Smooth muscle cell (in vitro differentiated cells): ENCODE data around the gene HMGN1. TPM values are rescaled to one million over a fixed set of nuclear protein-coding genes. Genes with fewer than 3 reads are reported as not detected.

Experiments
- DNase-seq: peaks from one replicate; lab custom pipeline; 2025; ENCODE audit not compliant: unreplicated experiment; lab: John Stamatoyannopoulos, UW
- H2AFZ ChIP-seq: fragments of 200-600 bp; sonication (generic); 2 replicates; pipeline ENCODE4 v1.6.0; 2016; ENCODE audit warnings: antibody characterized with exemption, low read depth, mild to moderate bottlenecking
- H3F3A ChIP-seq: fragments of 200-600 bp; sonication (generic); 2 replicates; pipeline ENCODE4 v1.6.0; 2017; ENCODE audit warnings: antibody characterized with exemption, low read depth
- H3K27ac ChIP-seq: fragments of 200-600 bp; sonication (generic); 2 replicates; pipeline ENCODE4 v1.5.1; 2016; ENCODE audit warnings: low read depth, mild to moderate bottlenecking
- H3K27me3 ChIP-seq: fragments of 200-600 bp; sonication (generic); 2 replicates; pipeline ENCODE4 v1.6.1; 2016; ENCODE audit warnings: low read depth, mild to moderate bottlenecking
- H3K36me3 ChIP-seq: fragments of 200-600 bp; sonication (generic); 2 replicates; pipeline ENCODE4 v1.5.1; 2016; ENCODE audit warnings: low read depth
- H3K4me1 ChIP-seq: fragments of 200-600 bp; sonication (generic); 2 replicates; pipeline ENCODE4 v1.5.1; 2016; ENCODE audit warnings: low read depth
- H3K4me2 ChIP-seq: fragments of 200-600 bp; sonication (generic); 2 replicates; pipeline ENCODE4 v1.6.0; 2016; ENCODE audit warnings: mild to moderate bottlenecking
- H3K4me3 ChIP-seq: fragments of 200-600 bp; sonication (generic); 2 replicates; pipeline ENCODE4 v1.5.1; 2016; ENCODE audit warnings: mild to moderate bottlenecking
- H3K79me2 ChIP-seq: fragments of 200-600 bp; sonication (generic); 2 replicates; pipeline ENCODE4 v1.6.0; 2016; ENCODE audit warnings: low read depth, mild to moderate bottlenecking
- H3K9ac ChIP-seq: fragments of 200-600 bp; sonication (generic); 2 replicates; pipeline ENCODE4 v1.6.0; 2016; ENCODE audit warnings: low read depth
- H3K9me3 ChIP-seq: fragments of 200-600 bp; sonication (generic); replicated peaks from 2 replicates; pipeline ENCODE4 v1.5.1; 2016; ENCODE audit warnings: low read depth
- H4K20me1 ChIP-seq: fragments of 200-600 bp; sonication (generic); 2 replicates; pipeline ENCODE4 v1.6.0; 2016; ENCODE audit warnings: low read depth
- WGBS: methylation state at CpG from one replicate; pipeline ENCODE4 v1.1.7; 2016; ENCODE audit warnings: low lambda C conversion rate; 5-methylcytosine and 5-hydroxymethylcytosine counted together
- polyA plus RNA-seq: library from polyadenylated mRNA; unstranded; fragments of >200 nt; fragmentation: Nextera tagmentation; extraction: Ambion mirVana; gene quantifications from 2 replicates; pipeline ENCODE4 v1.2.1, GENCODE V29; 2016
- total RNA-seq: library from RNA; depleted of rRNA; stranded (reverse); fragments of >200 nt; gene quantifications from 2 replicates; pipeline ENCODE4 v1.2.3, GENCODE V29; 2014
- TF ChIP-seq, protein P1 (sequence below): fragments of 200-600 bp; sonication (generic); IDR thresholded peaks from 2 replicates; pipeline ENCODE4 v1.5.1; 2017; ENCODE audit warnings: borderline replicate concordance, mild to moderate bottlenecking, antibody characterized with exemption; ENCODE audit not compliant: insufficient read depth, poor library complexity, severe bottlenecking

The HMGN1 gene
- total and polyA plus RNA-seq, 2 experiments from 2014 or later = 396 to 427 TPM

DNA sequence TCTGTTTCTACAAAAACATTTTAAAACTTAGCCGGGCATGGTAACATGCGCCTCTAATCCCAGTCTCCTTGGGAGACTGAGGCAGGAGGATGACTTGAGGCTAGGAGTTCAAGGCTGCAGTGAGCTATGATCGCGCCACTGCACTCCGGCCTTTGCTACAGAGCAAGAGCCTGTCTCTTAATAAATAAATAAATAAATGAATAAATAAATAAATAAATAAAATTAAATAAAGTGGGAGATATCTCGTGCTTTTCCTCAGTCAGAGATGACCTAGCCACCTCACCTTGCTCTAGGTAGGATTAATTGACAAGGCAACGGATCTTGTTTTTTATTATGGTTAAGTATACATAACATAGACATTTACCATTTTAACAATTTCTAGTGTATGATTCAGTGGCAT, 21.2 kb downstream of the HMGN1 start:
- Histone ChIP-seq H4K20me1 (no peaks in the 10 kb centered on the region), H3K4me1 (no peaks in the 10 kb centered on the region), H3K4me3 (no peak overlapping the region), H3K36me3 (no peaks in the 10 kb centered on the region), H3K79me2 (no peaks in the 10 kb centered on the region), H3K9ac (no peak overlapping the region), H2AFZ (no peak overlapping the region), H3K27ac (no peak overlapping the region), H3K27me3 (no peaks in the 10 kb centered on the region), H3K4me2 (no peak overlapping the region), H3K9me3 (no peaks in the 10 kb centered on the region), H3F3A (no peaks in the 10 kb centered on the region)
- WGBS = 95% methylated on average over 7 of the region's 7 CpGs
- TF ChIP-seq, protein P1, sequence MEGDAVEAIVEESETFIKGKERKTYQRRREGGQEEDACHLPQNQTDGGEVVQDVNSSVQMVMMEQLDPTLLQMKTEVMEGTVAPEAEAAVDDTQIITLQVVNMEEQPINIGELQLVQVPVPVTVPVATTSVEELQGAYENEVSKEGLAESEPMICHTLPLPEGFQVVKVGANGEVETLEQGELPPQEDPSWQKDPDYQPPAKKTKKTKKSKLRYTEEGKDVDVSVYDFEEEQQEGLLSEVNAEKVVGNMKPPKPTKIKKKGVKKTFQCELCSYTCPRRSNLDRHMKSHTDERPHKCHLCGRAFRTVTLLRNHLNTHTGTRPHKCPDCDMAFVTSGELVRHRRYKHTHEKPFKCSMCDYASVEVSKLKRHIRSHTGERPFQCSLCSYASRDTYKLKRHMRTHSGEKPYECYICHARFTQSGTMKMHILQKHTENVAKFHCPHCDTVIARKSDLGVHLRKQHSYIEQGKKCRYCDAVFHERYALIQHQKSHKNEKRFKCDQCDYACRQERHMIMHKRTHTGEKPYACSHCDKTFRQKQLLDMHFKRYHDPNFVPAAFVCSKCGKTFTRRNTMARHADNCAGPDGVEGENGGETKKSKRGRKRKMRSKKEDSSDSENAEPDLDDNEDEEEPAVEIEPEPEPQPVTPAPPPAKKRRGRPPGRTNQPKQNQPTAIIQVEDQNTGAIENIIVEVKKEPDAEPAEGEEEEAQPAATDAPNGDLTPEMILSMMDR = no peak
- no peak for DNase-seq

DNA sequence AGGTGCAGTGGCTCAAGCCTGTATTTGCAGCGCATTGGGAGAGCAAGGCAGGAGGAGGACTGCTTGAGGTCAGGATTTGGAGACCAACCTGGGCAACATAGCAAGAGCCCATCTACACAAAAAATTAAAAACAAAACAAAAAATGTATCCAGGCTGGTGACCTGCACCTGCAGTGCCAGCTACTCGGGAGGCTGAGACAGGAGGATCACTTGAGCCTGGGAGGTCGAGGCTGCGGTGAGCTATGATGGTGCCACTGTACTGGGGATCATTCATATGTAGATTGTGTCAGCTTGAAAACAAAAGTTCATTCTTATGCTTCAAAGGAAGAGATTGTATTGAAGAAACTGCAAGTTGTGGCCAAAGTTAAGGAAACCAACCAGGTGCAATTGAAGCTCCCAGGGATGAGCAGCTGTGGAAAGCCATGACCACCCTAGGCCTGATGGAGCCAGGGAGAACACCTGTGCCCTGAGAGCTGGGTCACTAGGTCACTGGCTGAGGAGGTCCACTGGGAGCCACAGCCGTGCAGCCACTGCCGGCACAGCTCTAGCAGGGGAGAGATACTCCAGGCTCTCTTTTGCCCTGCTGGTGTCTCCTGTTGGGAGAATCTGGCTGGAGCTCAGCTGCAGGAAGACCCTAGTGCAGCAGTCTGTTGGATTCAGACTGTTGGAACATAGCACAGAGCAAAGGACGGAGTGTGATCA, 22.1 kb downstream of the HMGN1 start:
- Histone ChIP-seq H3F3A (no peaks in the 10 kb centered on the region), H3K9ac (no peak overlapping the region), H3K27ac (no peak overlapping the region), H3K4me1 (no peaks in the 10 kb centered on the region), H3K79me2 (no peaks in the 10 kb centered on the region), H3K4me3 (no peak overlapping the region), H3K9me3 (no peaks in the 10 kb centered on the region), H3K36me3 (no peaks in the 10 kb centered on the region), H2AFZ (no peak overlapping the region), H3K4me2 (no peak overlapping the region), H4K20me1 (no peaks in the 10 kb centered on the region), H3K27me3 (no peaks in the 10 kb centered on the region)
- WGBS = 92% methylated on average over 7 of the region's 7 CpGs
- DNase-seq = no peak
- TF ChIP-seq, protein P1 = no peak

DNA sequence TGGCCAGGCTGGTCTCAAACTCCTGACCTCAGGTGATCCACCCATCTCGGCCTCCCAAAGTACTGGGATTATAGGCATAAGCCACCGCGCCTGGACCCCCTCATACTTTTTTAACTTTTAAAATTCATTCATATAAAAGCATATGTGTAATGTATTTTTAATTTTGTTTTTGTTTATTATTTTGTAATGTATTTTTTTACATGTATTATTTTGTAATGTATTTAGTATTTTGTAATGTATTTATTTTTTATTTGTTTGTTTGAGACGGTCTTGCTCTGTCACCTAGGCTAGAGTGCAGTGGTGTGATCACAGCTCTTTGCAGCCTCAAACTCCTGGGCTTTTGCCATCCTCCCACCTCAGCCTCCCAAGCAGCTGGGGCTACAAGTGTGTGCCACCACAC, 23.4 kb downstream of the HMGN1 start:
- 96% methylated on average over 4 of the region's 4 CpGs for WGBS
- TF ChIP-seq, protein P1 = no peak

DNA sequence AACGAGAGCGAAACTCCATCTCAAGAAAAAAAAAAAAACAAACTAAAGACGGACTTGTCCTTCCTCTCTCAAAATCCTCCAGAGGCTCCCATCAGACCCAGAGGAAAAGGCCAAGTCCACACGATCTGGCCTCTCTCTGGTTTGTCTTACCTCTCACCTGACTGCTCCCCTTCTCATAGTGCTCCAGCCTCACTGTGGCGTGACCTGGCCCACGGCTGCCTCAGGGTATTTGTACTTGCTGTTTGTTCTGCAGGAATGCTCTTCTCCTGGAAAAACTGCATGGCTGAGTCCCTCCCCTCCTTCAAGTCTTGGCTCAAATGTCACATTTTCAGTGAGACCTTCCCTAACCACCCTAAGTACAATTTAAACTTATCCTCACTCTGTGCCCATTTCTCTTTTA, 27.5 kb downstream of the HMGN1 start:
- 77% methylated on average over 6 of the region's 6 CpGs for WGBS
- Histone ChIP-seq H4K20me1 (no peaks in the 10 kb centered on the region), H3K4me3 (no peak overlapping the region)

More for the DNA sequence above, 23.4 kb downstream of the HMGN1 start:
- Histone ChIP-seq H3F3A (no peaks in the 10 kb centered on the region), H3K4me1 (no peaks in the 10 kb centered on the region), H3K9ac (no peak overlapping the region), H4K20me1 (no peaks in the 10 kb centered on the region), H3K9me3 (no peaks in the 10 kb centered on the region), H3K27me3 (no peaks in the 10 kb centered on the region), H2AFZ (no peak overlapping the region), H3K4me2 (no peak overlapping the region), H3K79me2 (no peaks in the 10 kb centered on the region), H3K4me3 (no peak overlapping the region), H3K27ac (no peak overlapping the region), H3K36me3 (no peaks in the 10 kb centered on the region)
- no peak for DNase-seq

More for the DNA sequence above, 27.5 kb downstream of the HMGN1 start:
- TF ChIP-seq, protein P1 = no peak
- no peak overlapping the region for H3K4me2 ChIP-seq
- H3F3A ChIP-seq = peaks cover 11% of the 10 kb centered on the region
- H3K79me2 ChIP-seq = no peaks in the 10 kb centered on the region
- peak overlapping the region; percentile 71 for H3K27ac ChIP-seq
- H3K36me3 ChIP-seq = no peaks in the 10 kb centered on the region
- no peak overlapping the region for H2AFZ ChIP-seq
- no peaks in the 10 kb centered on the region for H3K9me3 ChIP-seq
- no peaks in the 10 kb centered on the region for H3K4me1 ChIP-seq
- H3K27me3 ChIP-seq = no peaks in the 10 kb centered on the region
- no peak for DNase-seq
- H3K9ac ChIP-seq = no peak overlapping the region
